IMR-90 (cell line): ENCODE measurements around the gene MTMR3. TPM values are rescaled to one million over a fixed set of nuclear protein-coding genes. Genes with fewer than 3 reads are reported as not detected.

Experiments
- ATAC-seq: fragments of 200-7000 bp; cut with Tn5 transposase; 2 replicates; pipeline ENCODE4 v1.9.1; 2020; ENCODE audit warnings: low read depth, mild to moderate bottlenecking, moderate library complexity
- BruUV-seq: library from RNA; stranded (reverse); fragments of 400-500 nt; replicated peaks from 2 replicates; lab custom pipeline; 2021; lab: Mats Ljungman, UMichigan
- CTCF ChIA-PET: fragments of 300-600 bp; formaldehyde crosslinking; extraction: SDS; loops from one replicate; lab custom pipeline; 2021; ENCODE audit warnings: antibody characterized with exemption; lab: Yijun Ruan, JAX
- POLR2A ChIA-PET: fragments of 300-600 bp; sonication (Branson Sonifier 250); formaldehyde crosslinking; loops from one replicate; lab custom pipeline; 2022; ENCODE audit warnings: antibody characterized with exemption; ENCODE audit not compliant: unreplicated experiment; lab: Charles Lee
- DNase-seq: peaks from one replicate; pipeline ENCODE4 v3.0.0; 2013
- H2AFZ ChIP-seq: replicated peaks from 2 replicates; pipeline ENCODE3; 2013; ENCODE audit warnings: low read length, mild to moderate bottlenecking; ENCODE audit not compliant: poor library complexity
- H2AK5ac ChIP-seq: 2 replicates; pipeline ENCODE4 v1.6.1; 2013; ENCODE audit warnings: low read depth, low read length, inconsistent platforms
- H2AK9ac ChIP-seq: replicated peaks from 2 replicates; pipeline ENCODE3; 2013; ENCODE audit warnings: mild to moderate bottlenecking, low read depth, low read length, moderate library complexity; ENCODE audit not compliant: poor library complexity
- H2BK120ac ChIP-seq: 2 replicates; pipeline ENCODE4 v1.6.1; 2013; ENCODE audit warnings: low read depth, low read length, inconsistent platforms
- H2BK15ac ChIP-seq: 3 replicates; pipeline ENCODE4 v1.6.1; 2013; ENCODE audit warnings: low read depth, low read length, inconsistent platforms
- H2BK20ac ChIP-seq: 2 replicates; pipeline ENCODE4 v1.6.1; 2013; ENCODE audit warnings: low read depth, mild to moderate bottlenecking, inconsistent platforms, low read length, moderate library complexity
- H2BK5ac ChIP-seq: 2 replicates; pipeline ENCODE4 v1.6.1; 2013; ENCODE audit warnings: mild to moderate bottlenecking, low read depth, low read length, inconsistent platforms; ENCODE audit not compliant: poor library complexity, severe bottlenecking
- H3K14ac ChIP-seq: replicated peaks from 2 replicates; pipeline ENCODE4 v1.6.1; 2013; ENCODE audit warnings: low read depth, low read length, inconsistent platforms
- H3K18ac ChIP-seq: 2 replicates; pipeline ENCODE4 v1.6.1; 2013; ENCODE audit warnings: low read depth, low read length, control low read depth
- H3K23ac ChIP-seq: 2 replicates; pipeline ENCODE4 v1.6.1; 2013; ENCODE audit warnings: low read depth, low read length, inconsistent platforms
- H3K27ac ChIP-seq: 2 replicates; pipeline ENCODE4 v1.5.1; 2013; ENCODE audit warnings: mild to moderate bottlenecking, control low read depth, low read length; ENCODE audit not compliant: insufficient read depth
- H3K27me3 ChIP-seq: 2 replicates; pipeline ENCODE4 v1.6.1; 2013; ENCODE audit warnings: low read length; ENCODE audit not compliant: control insufficient read depth, insufficient read depth
- H3K36me3 ChIP-seq: 2 replicates; pipeline ENCODE4 v1.6.1; 2013; ENCODE audit warnings: low read length, mixed read lengths; ENCODE audit not compliant: control insufficient read depth, insufficient read depth
- H3K4ac ChIP-seq: 2 replicates; pipeline ENCODE4 v1.6.1; 2013; ENCODE audit warnings: low read depth, low read length, inconsistent platforms
- H3K4me1 ChIP-seq: 2 replicates; pipeline ENCODE4 v1.6.1; 2013; ENCODE audit warnings: low read length, mixed read lengths; ENCODE audit not compliant: control insufficient read depth, insufficient read depth
- H3K4me2 ChIP-seq: 2 replicates; pipeline ENCODE4 v1.6.1; 2013; ENCODE audit warnings: low read depth, mild to moderate bottlenecking, control low read depth, low read length, moderate library complexity
- H3K4me3 ChIP-seq: 2 replicates; pipeline ENCODE4 v1.5.1; 2013; ENCODE audit warnings: low read depth, mild to moderate bottlenecking, control low read depth, low read length, moderate library complexity; ENCODE audit not compliant: insufficient read depth
- H3K56ac ChIP-seq: 2 replicates; pipeline ENCODE4 v1.6.1; 2013; ENCODE audit warnings: low read length, inconsistent platforms; ENCODE audit not compliant: insufficient read depth; ENCODE audit errors: extremely low read depth
- H3K79me1 ChIP-seq, 2 experiments: 2 replicates each; pipeline ENCODE4 v1.6.1; 2013; ENCODE audit warnings: low read length in 2 of 2, inconsistent platforms in 1 of 2, low read depth in 1 of 2
- H3K9ac ChIP-seq: 2 replicates; pipeline ENCODE4 v1.6.1; 2013; ENCODE audit warnings: low read depth, low read length, control low read depth
- H3K9me1 ChIP-seq: 2 replicates; pipeline ENCODE4 v1.6.1; 2013; ENCODE audit warnings: low read length, inconsistent platforms; ENCODE audit not compliant: insufficient read depth
- H3K9me3 ChIP-seq: 2 replicates; pipeline ENCODE4 v1.6.1; 2013; ENCODE audit warnings: low read length; ENCODE audit not compliant: control insufficient read depth, insufficient read depth
- H4K20me1 ChIP-seq: 2 replicates; pipeline ENCODE4 v1.6.1; 2013; ENCODE audit warnings: low read length, inconsistent platforms; ENCODE audit not compliant: insufficient read depth
- H4K5ac ChIP-seq: 2 replicates; pipeline ENCODE4 v1.6.1; 2013; ENCODE audit warnings: mild to moderate bottlenecking, low read depth, low read length, control low read depth
- H4K8ac ChIP-seq, 2 experiments: 2 replicates each; pipeline ENCODE4 v1.6.1; 2013; ENCODE audit warnings: low read depth in 2 of 2, low read length in 2 of 2, control low read depth in 1 of 2, inconsistent platforms in 1 of 2
- H4K91ac ChIP-seq: 2 replicates; pipeline ENCODE4 v1.6.1; 2013; ENCODE audit warnings: low read depth, low read length, inconsistent platforms; ENCODE audit not compliant: insufficient read depth
- MAFK ChIP-seq: IDR thresholded peaks from 2 replicates; pipeline ENCODE4 v1.6.1; 2012; ENCODE audit warnings: low read depth, low read length, improper control_type of control experiment
- MAZ ChIP-seq: IDR thresholded peaks from 2 replicates; pipeline ENCODE4 v1.6.1; 2012; ENCODE audit warnings: low read depth, mild to moderate bottlenecking, low read length, improper control_type of control experiment, moderate library complexity, borderline replicate concordance
- MXI1 ChIP-seq: IDR thresholded peaks from 2 replicates; pipeline ENCODE4 v1.6.1; 2012; ENCODE audit warnings: low read depth, mild to moderate bottlenecking, low read length, moderate library complexity, borderline replicate concordance
- NFE2L2 ChIP-seq: fragments of 150-350 bp; IDR thresholded peaks from 2 replicates; pipeline ENCODE4 v1.6.1; 2016; ENCODE audit warnings: low read depth, mild to moderate bottlenecking, low read length
- RAD21 ChIP-seq: IDR thresholded peaks from 2 replicates; pipeline ENCODE4 v1.6.1; 2012; ENCODE audit warnings: low read length, improper control_type of control experiment
- RCOR1 ChIP-seq: IDR thresholded peaks from 2 replicates; pipeline ENCODE4 v1.6.1; 2012; ENCODE audit warnings: mild to moderate bottlenecking, low read length, improper control_type of control experiment; ENCODE audit not compliant: insufficient replicate concordance
- SMC3 ChIP-seq: fragments of 150-350 bp; IDR thresholded peaks from 2 replicates; pipeline ENCODE4 v1.6.1; 2016; ENCODE audit warnings: low read depth, mild to moderate bottlenecking, antibody characterized with exemption, low read length, moderate library complexity
- WGBS, 2 experiments: methylation state at CpG; one replicate each; pipeline versions ENCODE4 v1.1.5 to v1.1.7; 2013; ENCODE audit warnings: missing lambda C conversion rate in 2 of 2; ENCODE audit not compliant: insufficient read length in 1 of 2; ENCODE audit errors: extremely low coverage in 2 of 2; 5-methylcytosine and 5-hydroxymethylcytosine counted together
- dilution Hi-C: fragments of 300-500 bp; cut with HindIII; formaldehyde crosslinking; loops from one replicate; pipeline ENCODE4 v1.14.3; 2018; ENCODE audit warnings: low sequenced_read_pairs; ENCODE audit not compliant: unreplicated experiment
- in situ Hi-C: fragments of 300-500 bp; cut with MboI; formaldehyde crosslinking; loops from 3 replicates; pipeline ENCODE4 v1.14.3; 2019; ENCODE audit warnings: low sequenced_read_pairs, inconsistent platforms, mixed read lengths
- intact Hi-C: fragments of 100-400 bp; cut with micrococcal nuclease; formaldehyde crosslinking; loops from 2 replicates; pipeline ENCODE4 v1.10.0; 2022
- polyA plus RNA-seq, 3 experiments: library from polyadenylated mRNA; depleted of rRNA; stranded (reverse); fragments of >200 nt; gene quantifications; 2 replicates each; pipeline ENCODE4 v1.2.3, GENCODE V29; 2012; ENCODE audit warnings: low replicate concordance in 1 of 3
- total RNA-seq: library from RNA; depleted of rRNA; stranded (reverse); fragments of >200 nt; gene quantifications from 2 replicates; pipeline ENCODE4 v1.2.3, GENCODE V29; 2012
- TF ChIP-seq, protein P1 (sequence below): conservative IDR thresholded peaks from 2 replicates; pipeline ENCODE4 v1.5.1; 2012; ENCODE audit warnings: mild to moderate bottlenecking, low read depth, low read length, improper control_type of control experiment
- TF ChIP-seq, protein P2 (sequence below): fragments of 150-350 bp; IDR thresholded peaks from 2 replicates; pipeline ENCODE4 v1.6.1; 2017; ENCODE audit warnings: mild to moderate bottlenecking, antibody characterized with exemption, low read length, low read depth

Gene MTMR3
- total and polyA plus RNA-seq, 2 of the 4 experiments (the other 2 are of a cell fraction), result 21.3 to 29.4 TPM

DNA sequence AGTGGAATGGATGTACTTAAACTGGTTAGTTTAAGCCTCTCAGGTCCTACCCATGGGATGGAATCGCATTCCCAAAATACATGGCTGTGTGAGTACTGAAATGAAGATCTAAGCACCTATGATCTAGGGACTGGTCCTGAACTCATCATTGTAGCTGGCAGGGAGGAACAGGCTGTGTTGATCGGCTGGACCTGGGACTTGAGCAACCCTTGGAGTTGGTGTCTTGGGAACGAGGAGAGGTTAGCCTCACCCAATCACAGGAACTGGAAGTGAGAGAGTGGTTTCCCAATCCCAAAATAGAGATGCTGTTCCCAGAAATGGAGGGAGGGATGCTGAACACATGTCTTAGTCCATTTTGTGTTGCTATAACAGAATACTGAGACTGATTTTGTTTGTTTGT lies 28.5 kb upstream of the MTMR3 start:
- ATAC-seq (no peak), DNase-seq (no peak)
- H3K4me3 ChIP-seq, result no peak overlapping the region
- no peak overlapping the region for H3K4ac ChIP-seq
- H3K56ac ChIP-seq, result no peak overlapping the region
- no peak overlapping the region for H2AK9ac ChIP-seq
- no peak overlapping the region for H2BK5ac ChIP-seq
- no peak overlapping the region for H2BK120ac ChIP-seq
- no TSS peak for BruUV-seq
- peak overlapping the region; percentile 33 for H2AFZ ChIP-seq
- H3K9me3 ChIP-seq, result no peaks in the 10 kb centered on the region
- H3K27me3 ChIP-seq, result peaks cover 14% of the 10 kb centered on the region
- no CpG with 5 or more reads among the region's 3 CpGs for WGBS, 2 experiments
- H3K4me1 ChIP-seq, result no peaks in the 10 kb centered on the region
- H3K23ac ChIP-seq, result no peak overlapping the region
- no peak overlapping the region for H3K27ac ChIP-seq
- CTCF ChIA-PET, result no interaction called here
- no peak overlapping the region for H2BK15ac ChIP-seq
- H4K20me1 ChIP-seq, result no peaks in the 10 kb centered on the region
- H3K79me1 ChIP-seq, result no peaks in the 10 kb centered on the region
- TF ChIP-seq, protein P1, sequence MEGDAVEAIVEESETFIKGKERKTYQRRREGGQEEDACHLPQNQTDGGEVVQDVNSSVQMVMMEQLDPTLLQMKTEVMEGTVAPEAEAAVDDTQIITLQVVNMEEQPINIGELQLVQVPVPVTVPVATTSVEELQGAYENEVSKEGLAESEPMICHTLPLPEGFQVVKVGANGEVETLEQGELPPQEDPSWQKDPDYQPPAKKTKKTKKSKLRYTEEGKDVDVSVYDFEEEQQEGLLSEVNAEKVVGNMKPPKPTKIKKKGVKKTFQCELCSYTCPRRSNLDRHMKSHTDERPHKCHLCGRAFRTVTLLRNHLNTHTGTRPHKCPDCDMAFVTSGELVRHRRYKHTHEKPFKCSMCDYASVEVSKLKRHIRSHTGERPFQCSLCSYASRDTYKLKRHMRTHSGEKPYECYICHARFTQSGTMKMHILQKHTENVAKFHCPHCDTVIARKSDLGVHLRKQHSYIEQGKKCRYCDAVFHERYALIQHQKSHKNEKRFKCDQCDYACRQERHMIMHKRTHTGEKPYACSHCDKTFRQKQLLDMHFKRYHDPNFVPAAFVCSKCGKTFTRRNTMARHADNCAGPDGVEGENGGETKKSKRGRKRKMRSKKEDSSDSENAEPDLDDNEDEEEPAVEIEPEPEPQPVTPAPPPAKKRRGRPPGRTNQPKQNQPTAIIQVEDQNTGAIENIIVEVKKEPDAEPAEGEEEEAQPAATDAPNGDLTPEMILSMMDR, result no peak
- TF ChIP-seq MAZ (no peak), RAD21 (no peak), RCOR1 (no peak), MXI1 (no peak), MAFK (no peak), NFE2L2 (no peak), SMC3 (no peak)
- TF ChIP-seq, protein P2, sequence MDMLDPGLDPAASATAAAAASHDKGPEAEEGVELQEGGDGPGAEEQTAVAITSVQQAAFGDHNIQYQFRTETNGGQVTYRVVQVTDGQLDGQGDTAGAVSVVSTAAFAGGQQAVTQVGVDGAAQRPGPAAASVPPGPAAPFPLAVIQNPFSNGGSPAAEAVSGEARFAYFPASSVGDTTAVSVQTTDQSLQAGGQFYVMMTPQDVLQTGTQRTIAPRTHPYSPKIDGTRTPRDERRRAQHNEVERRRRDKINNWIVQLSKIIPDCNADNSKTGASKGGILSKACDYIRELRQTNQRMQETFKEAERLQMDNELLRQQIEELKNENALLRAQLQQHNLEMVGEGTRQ, result no peak
- no peak overlapping the region for H2AK5ac ChIP-seq
- dilution Hi-C loops, result no loop called here
- no peak overlapping the region for H3K4me2 ChIP-seq
- no peak overlapping the region for H4K5ac ChIP-seq
- no peak overlapping the region for H4K8ac ChIP-seq
- no peak overlapping the region for H4K91ac ChIP-seq
- intact Hi-C loops, result no loop called here
- H3K9me1 ChIP-seq, result no peaks in the 10 kb centered on the region
- no peak overlapping the region for H2BK20ac ChIP-seq
- no peak overlapping the region for H3K9ac ChIP-seq
- no peak overlapping the region for H3K18ac ChIP-seq
- H3K14ac ChIP-seq, result no peak overlapping the region
- in situ Hi-C loops, result no loop called here
- POLR2A ChIA-PET, result no interaction called here
- no peaks in the 10 kb centered on the region for H3K36me3 ChIP-seq
